GOT3 (cell line): ENCODE results near the gene STK35.

ENCODE experiments used
- DNase-seq: peaks from one replicate; lab custom pipeline; 2025; ENCODE audit warnings: mixed read lengths; lab: John Stamatoyannopoulos, UW

Gene STK35

DNA sequence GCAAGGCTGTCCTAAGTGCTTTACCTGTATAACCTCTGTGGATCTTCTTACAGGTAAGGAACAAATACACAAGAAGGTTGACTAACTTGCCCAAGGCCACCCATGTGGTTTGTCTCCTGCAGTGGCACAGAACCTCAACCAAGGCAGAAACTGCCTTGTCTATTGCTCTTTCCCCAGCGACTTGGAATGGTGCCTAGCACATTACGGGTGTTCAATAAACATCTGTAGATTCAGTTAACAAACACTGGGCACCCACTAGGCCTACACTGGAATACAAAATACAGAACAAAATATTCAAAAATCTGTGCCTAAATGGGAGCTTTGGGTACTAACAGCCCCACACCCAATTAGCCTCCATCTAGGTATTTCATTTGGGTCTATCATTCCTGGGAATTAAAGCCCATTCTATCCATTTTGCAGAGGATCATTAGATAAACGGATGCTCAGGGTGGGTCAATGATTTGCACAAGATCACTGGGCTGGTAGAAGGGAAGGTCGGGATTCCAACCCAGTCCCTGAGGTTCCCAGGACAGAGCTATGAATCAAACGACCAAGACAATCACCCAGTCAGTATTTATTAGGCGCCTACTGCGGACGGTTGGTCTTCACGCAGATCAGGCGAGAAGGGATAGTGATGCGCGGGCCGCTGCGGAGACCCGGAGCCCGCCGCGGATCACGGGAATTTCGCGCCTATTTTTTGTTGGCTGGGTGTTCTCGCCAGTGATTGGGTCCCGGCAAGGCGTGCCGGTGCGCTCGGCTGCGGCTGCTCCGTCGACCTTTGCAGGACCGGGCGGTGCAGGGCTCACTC lies at the start of gene STK35:
Gene STK35, plus strand, starts transcription at position 771 of the 808 bp plus-strand sequence. CDS start 55 bp downstream, outside the sequence.
- no peak for DNase-seq

DNA sequence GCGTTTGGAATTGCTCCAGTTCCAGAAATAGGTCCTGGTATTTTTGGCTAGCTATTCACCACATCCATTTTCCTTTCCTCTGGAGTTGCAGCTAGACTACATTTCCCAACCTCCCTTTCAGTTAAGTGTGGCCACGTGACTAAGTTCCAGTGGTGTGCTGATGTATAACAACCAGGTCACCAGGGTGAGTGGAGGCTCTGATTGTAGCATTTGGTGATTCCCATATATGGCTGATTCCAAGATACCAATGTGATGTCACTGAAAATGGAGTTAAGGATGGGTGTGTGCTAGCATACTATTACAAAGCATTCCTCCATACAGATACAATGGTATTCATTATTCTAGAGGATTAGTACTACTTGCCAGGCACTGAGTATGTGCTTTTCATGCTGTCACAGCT lies 49.7 kb upstream of the STK35 start:
- no peak for DNase-seq

DNA sequence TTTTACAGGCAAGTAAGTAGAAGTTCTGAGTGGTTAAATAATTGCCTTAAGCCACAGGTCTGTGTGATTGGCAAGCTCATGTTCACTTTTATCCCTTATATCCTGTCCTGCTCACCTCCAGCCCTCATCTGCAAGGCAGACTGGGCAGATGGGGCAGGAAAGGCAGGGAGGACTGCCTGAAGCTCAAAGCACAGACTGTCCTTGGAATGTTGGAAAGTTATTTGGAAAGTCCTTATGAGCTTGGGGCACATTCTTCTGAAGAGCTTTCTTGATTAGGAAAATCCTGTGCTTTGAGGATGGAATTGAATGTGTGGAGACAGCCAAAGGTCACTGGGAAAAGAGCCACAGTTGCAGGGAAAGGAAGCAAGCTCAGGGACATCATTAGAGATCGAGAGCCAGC lies 48.9 kb upstream of the STK35 start:
- no peak for DNase-seq

DNA sequence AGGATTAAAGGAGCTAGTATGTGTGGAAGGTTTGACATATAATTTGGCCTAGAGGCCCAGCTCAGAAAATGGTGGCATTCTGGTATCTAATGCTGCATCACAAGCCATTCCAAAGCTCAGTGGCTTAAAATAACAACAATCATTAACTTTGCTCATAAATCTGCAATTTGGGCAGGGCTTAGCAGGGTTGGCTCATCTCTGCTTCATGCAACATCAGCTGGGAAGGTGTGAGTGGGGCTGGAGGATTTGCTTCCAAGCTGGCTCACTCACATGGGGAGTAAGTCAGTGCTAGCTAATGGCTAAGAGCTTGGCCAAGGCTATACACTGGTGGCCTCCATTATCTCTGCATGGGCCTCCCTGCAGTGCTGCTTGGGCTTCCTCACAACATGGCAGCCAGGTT lies 48.0 kb upstream of the STK35 start:
- DNase-seq, result no peak

DNA sequence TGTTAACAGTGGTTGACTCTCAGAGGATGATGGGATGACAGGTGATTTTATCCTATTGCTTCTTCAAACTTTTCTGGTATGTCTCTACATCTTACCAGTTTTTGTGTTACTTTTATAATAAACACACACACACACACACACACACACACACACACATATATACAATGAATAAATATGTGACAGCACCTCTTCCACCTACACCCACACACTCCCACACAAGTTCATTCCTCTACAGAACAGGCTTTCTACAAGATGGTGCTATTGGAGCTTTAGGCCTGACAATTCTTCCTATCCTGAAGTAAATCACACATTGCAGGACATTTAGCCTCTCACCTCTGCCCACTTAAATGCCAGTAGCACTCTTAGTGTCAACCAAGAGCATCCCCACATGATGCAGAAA lies 46.7 kb upstream of the STK35 start:
- DNase-seq, result no peak

DNA sequence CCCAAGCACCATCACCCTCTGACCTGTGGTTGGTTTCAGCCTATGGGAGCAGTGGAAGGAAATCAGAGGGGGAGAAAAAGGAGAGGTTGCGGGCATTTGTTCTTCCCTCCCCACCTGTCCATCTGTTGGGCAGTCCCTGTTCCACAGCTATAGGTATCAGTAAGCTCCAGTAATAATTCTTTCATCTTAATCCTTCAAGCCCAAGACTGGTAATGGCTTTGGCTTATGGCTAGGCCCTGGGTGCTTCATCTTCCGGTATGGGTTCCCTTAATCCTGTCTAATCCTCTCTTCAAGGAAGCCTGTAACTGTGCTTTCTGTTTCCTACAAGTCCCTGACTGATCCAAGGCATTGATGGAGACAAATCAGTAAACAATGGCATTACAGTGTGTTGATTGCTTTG lies 42.2 kb upstream of the STK35 start:
- no peak for DNase-seq

DNA sequence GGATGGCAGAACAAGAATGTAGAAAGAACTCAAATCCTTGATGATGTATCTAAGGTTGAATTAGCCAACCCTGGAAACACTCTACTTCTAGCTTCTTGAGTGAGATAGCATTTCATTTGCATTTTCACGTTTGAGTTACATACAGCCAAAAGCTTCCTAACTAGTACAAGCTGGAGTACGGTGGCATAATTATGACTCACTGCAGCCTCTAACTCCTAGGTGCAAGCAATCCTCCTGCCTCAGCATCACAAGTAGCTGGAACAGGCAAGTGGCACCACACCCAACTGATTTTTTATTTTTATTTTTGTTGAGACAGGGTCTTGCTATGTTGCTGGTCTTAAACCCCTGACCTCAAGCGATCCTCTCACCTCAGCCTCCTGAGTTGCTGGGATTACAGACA lies 36.5 kb upstream of the STK35 start:
- DNase-seq, result no peak

DNA sequence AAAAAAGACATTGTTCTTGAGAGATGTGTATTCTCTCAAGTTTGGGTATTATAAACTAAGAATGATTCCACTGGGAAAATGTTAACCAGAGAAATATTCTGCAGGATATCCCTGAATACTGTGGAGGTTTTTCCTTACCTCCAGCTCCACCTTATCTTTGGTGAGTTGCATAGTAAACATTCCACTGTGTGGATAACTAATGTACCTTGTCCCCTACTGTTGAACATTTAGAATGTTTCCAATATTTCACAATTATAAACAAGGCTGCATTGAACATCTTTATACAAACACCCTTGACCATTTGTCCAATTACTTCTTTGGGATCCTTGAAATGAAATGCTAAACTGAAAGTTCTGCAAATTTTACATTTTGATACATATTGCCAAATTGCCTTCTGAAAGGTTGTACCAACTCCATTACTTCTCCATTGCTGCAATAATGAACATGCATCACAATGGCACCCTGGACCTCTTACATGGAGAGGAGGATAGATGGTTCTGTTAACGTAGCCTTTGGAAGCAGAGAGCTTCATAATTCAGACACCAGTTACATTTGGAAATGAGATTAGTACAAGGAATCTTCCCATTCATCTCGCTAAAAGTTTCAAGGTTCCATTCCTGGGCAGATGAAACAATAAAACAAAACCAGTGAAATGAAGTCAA lies 35.0 kb upstream of the STK35 start:
- DNase-seq, result no peak

DNA sequence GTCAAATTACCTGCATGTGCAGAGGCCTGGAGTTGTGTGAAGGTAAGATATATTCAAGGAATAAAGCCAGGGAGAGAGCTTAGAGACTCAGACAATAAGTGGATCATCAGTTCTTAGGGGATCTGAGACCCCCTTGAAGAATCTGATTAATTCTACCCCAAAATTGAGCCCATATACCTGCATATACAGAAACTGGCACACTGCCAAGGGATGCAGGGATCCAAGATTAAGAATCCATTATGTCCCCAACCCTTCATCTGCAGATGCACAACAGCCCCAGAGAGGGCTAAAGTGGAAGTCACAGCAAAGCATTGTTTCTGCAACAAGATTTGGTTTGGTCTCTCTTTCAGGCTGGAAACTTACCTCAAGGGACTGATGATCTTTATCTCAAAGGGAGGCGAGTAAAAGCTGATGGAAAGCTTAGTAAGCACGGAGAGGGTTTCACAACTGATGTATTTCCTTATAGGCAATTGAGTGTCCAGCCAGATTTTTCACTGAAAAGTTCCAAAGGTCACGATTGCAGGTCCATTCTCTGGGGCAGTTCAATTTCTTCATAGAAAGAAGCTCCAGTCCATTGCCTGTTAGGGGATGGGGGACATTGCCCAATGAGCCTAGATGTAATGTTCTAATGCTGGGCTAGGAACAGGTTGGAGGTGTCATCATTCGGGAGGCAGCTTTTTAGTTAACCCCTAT lies 20.9 kb upstream of the STK35 start:
- DNase-seq, result no peak

DNA sequence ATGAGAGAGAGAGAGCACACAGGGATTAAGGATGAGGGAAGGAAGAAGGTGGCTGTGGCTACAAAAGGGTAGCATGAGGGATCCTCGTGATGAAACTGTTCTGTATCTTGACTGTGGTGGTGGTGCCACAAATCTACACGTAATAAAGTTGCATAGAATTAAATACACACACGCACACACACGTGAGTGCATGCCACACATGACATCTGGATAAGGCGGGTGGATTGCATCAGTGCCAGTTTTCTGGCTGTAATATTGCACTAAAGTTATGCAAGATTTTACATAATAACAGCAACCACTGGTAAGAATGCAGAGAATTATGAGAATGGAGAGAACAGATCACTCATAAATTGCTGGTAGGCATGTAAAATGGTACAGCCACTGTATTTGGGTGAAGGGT lies 16.9 kb upstream of the STK35 start:
- DNase-seq, result no peak

DNA sequence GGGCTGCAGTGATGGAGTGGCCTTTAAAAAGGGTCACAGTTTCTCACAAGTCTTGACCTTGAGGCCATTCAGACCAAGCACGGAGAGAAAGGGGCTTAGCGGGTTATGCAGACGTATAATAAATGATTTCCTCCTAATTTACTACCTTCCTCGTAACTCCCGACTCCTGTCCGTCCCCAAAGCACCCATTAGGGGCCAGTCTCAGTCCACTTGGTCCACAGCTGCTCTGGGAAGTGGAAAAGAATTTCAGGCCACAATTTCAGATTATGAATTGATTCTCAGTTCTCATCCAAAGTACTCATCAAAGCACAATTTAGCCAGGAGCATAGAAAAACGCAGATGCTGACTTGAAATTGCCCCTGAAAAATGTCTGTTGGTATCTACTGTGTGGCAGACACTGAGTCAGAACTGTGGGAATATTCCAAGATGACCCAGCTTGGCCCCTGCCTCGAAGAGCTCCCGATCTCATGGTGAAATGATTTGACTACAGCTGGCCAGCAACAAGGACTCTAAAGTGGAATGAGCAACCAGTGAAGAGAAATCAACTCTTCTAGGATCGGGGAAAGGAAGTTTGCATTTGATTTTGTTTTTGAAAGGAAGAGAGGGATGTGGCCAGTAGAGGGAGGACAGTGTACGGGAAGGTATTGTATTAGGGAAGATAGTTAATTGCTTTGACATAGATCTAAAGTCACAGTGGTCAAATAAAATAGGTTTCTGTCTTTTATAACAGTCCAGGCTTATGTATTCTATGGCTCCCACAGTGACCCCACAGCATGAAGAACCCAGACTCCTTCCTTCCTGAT lies 15.2 kb upstream of the STK35 start:
- DNase-seq, result no peak

DNA sequence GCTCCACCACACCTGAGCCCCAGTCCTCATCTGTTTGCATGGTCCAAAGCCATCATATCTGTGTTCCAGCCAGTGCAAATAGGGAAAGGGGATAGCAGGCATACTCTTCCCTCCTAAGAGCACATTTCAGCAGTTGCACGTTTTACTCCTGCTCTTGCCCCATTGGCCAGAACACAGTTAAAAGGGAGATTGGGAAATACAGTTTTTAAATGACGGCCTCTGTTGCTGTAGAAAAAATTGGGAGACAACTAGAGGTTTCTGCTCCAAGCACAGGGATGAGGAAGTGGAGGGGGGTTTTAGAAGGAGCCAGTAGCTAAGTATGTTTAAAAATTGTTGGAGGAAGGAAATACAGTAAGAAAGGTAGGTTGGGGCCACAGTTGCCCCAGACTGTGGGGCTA lies 14.6 kb upstream of the STK35 start:
- DNase-seq, result no peak

DNA sequence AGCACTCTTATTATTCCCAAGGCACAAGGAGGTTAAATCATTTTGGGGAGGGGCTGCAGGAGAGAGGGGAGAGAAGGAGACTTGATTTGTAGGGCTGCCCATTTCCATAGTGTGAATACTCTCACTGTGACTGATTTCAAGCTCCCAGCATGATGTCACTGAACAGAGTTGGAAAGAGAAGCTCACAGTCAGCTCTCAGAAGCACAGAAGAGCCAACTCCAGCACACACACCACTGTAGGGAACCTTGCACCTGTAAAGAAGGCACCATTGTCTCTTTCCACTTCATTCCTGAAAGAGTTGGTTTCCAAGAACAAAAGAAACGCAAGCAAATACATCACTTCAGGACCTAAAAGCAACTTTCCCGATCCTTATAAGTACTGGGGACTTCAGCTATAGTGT lies 12.7 kb upstream of the STK35 start:
- DNase-seq, result no peak

DNA sequence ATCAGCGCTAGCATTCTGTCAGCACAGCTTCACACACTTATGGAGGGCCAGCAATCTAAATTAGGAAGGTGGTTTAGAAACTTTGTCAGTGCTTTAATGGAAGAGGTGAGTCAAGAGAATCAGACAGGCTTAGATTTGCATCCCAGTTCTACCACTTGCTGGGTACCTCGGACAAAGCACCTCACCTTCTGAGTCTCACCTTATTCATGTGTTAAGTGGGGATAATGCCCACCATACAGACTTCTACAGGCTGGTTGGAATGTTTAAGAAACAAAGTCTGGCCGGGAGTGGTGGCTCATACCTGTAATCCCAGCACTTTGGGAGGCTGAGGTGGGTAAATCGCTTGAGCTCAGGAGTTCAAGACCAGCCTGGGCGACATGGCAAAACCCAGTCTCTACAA lies 12.2 kb upstream of the STK35 start:
- DNase-seq, result no peak

DNA sequence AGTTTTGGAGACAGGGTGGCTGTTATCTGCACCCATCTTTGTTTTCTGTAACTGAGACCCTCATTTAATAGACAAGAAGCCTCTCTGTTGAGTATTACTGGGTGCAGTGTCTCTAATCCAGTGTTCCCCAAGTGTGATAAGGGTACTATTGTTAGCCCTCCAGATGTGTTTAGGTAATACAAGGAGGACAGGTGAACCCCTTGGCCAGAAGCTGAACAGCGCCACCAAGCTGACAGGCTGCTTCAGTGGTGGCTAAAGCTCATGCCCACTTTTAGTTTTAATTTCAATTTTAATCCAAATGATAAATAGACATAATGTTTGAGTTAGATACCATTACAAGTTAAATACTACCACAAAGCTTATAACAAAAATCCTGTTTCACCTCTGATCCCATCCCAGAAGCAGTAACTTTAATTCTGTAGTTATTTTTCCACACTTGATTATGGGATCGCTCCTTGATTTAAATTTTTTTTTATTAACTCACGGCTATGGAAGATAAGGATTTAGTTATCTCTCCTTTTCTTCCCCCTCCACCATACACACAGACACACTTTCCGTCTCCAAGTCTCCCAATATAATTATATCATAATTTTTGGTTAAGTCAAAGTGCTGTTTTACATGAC lies 8.4 kb upstream of the STK35 start:
- no peak for DNase-seq

DNA sequence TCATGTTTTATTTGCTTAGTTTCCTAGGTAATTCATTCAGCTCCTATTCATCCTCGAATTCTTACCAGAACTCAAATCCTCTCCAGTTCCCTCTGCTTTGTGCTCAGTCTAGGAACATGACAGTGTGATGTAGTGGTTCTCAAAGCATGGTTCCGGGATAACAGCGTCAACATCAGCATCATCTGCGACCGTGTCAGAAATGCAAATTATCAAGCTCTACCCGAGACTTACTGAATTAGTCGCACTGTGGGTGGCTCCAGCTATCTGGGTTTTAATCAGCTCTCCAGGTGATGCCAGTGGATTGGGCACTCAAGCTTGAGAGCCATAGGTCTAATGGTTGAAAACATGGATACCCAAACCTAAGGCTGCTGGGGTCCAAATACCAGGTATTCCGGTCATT lies 7.7 kb upstream of the STK35 start:
- no peak for DNase-seq

DNA sequence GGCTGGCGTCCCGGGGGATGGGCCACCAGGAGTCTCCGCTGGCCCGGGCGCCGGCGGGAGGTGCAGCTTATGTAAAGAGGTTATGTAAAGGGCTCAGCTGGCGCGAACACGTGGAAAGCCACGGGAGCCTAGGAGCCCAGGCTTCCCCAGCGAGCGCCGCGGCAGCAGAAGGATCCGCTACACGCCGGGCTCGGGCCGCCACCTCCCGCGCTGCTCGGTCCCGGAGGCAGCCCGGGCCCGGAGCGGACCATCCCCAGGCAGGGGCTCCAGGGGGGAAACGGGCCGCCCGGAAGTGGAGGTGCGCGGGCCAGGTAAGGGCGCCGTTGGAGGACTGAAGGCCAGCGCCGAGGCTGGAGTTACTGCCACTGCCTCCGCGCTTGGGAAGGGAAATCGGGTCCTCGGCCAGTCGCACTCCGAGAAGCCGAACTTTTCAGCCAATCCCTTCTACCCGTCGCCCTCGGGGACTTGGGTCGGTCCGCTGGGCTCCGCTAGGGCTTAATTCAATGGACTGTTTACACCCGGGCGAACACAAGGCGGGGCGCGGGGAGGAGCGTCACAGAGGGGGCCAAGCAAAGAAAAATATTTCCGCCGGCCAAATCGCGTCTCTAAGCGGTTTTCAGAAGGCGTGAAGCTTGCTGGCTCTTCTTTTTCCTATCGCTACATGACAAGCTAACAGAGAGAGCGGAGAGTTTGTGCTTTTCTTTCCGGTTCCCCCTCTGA lies 398 bp downstream of the STK35 start:
- DNase-seq, result peak; percentile 89

DNA sequence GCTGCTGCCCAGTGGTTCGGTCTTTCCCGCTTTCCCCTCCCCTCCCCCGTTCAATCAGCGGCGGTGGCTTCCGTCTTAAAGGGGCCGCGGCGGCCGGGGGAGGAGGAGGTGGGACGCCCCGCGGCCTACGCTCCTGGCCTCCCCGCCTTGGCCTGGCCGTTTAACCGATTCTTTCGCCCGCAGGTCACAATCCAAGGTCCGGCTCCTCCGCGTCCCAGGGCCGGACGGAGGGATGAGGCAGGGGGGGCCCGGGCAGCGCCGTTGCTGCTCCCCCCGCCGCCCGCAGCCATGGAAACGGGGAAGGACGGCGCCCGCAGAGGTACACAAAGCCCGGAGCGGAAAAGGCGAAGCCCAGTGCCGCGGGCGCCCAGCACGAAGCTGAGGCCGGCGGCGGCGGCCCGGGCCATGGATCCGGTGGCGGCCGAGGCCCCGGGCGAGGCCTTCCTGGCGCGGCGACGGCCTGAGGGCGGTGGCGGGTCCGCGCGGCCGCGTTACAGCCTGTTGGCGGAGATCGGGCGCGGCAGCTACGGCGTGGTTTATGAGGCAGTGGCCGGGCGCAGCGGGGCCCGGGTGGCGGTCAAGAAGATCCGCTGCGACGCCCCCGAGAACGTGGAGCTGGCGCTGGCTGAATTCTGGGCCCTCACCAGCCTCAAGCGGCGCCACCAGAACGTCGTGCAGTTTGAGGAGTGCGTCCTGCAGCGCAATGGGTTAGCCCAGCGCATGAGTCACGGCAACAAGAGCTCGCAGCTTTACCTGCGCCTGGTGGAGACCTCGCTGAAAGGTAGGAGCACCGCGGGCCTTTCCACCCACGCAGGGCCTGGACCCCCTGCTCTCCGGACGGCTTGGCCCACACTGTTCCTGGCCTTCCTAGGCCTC lies 1.2 kb downstream of the STK35 start:
- DNase-seq, result peak; percentile 87

DNA sequence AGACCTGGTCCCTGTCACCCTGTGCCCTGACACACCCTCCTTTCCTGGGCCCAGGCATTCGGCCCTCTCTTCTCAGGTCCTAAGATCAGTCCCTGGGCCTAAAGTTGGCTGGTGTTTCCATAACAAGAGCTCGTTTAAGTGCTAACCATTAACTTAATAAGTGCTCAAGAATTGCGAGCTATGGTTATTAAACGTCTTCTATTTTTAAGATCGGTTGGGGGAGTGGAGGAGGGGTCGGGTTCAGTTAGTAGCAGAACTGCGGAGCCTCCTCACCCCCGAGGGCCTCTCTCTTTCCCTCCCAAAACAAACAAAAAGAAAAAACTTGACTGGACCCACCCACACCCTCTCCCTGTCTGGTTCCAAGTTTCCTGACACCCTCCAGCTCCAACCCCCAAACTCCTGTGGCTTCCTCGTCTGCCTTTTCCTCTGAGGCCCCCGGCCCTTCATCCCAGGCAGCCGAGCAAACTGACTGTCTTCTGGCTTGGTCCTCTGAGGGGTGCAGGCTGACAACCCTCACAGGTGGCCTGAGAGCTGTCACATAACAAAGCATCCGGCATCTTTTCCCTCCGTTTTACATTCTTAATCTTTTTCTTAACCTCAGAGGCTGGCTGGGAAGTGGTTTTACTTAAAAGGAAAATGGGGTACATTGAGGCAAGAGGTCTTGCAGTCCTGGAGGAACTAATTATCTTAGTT lies 2.0 kb downstream of the STK35 start:
- no peak for DNase-seq

DNA sequence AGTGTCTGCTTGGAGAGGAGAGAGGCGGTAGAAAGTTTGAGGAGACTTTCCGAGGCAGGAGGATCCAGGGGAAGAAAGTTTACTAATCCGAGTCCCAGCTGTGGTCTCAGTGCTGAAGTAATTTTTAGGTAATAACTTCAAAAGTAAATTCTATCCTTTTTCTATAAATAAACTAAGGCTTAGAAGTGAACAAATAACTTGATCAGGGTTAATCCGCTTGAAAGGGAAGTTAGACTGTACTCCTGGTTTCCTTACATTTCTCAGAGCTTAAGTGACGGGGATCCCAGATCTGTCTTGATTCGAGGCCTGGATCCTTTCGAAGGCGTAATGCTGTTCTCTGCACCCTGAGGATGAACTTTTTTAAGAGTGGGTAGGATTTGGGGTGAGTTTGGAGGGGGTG lies 2.6 kb downstream of the STK35 start:
- no peak for DNase-seq
